Measurements from ENCODE around the gene CCDC158. TPM values are rescaled to one million over a fixed set of nuclear protein-coding genes. Genes with fewer than 3 reads are reported as not detected.

CCDC158 gene
- total and polyA plus RNA-seq, 2 experiments from 2014 or later, result 0.21 to 0.27 TPM

DNA sequence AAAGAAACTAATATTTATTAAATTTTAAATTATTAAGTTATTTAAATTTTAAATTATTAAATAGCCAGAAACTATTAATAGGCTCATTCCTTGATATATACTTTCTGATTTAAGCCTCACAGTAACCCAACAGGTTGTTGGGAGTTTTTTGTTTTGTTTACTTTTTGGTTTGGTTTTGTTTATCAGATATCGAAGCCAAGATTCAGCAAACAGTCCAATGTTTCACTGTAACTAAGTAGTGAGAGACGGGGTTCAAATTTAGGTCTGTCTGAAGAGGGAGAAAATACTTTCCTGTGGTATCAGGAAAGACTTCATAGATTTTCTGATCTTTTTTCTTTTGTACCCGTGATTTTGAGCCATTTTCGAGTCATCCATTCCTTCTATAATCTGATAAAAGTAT lies 54.2 kb downstream of the CCDC158 start:
- no peaks in the 10 kb centered on the region for H3K4me1 Mint-ChIP-seq

More for the DNA sequence above, 54.2 kb downstream of the CCDC158 start:
- Histone ChIP-seq H3K4me3 (no peak overlapping the region), H3K4me1 (ENCODE audit: insufficient read depth) (no peaks in the 10 kb centered on the region), H3K79me2 (replicated peaks; ENCODE audit: insufficient read depth) (no peaks in the 10 kb centered on the region), H3K27me3 (ENCODE audit: insufficient read depth) (no peaks in the 10 kb centered on the region), H2AFZ (no peak overlapping the region), H3K36me3 (ENCODE audit: insufficient read depth) (no peaks in the 10 kb centered on the region), H3K9me2 (ENCODE audit: insufficient read depth) (no peaks in the 10 kb centered on the region), H3K27ac (ENCODE audit: low read depth) (no peak overlapping the region), H4K20me1 (replicated peaks; ENCODE audit: insufficient read depth) (no peaks in the 10 kb centered on the region), H3F3A (replicated peaks; ENCODE audit: low read depth) (no peaks in the 10 kb centered on the region), H3K4me2 (no peak overlapping the region)
- ATAC-seq (no peak), DNase-seq (ENCODE audit: low spot score) (no peak)
- Mint-ChIP-seq H3K27ac (no peak overlapping the region), H3K27me3 (ENCODE audit: insufficient read depth, low read depth, poor library complexity) (no peaks in the 10 kb centered on the region), H3K4me3 (no peak overlapping the region), H3K36me3 (ENCODE audit: low read depth) (no peaks in the 10 kb centered on the region), H3K9me3 (no peaks in the 10 kb centered on the region)
- TF ChIP-seq, protein P1, sequence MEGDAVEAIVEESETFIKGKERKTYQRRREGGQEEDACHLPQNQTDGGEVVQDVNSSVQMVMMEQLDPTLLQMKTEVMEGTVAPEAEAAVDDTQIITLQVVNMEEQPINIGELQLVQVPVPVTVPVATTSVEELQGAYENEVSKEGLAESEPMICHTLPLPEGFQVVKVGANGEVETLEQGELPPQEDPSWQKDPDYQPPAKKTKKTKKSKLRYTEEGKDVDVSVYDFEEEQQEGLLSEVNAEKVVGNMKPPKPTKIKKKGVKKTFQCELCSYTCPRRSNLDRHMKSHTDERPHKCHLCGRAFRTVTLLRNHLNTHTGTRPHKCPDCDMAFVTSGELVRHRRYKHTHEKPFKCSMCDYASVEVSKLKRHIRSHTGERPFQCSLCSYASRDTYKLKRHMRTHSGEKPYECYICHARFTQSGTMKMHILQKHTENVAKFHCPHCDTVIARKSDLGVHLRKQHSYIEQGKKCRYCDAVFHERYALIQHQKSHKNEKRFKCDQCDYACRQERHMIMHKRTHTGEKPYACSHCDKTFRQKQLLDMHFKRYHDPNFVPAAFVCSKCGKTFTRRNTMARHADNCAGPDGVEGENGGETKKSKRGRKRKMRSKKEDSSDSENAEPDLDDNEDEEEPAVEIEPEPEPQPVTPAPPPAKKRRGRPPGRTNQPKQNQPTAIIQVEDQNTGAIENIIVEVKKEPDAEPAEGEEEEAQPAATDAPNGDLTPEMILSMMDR (conservative IDR thresholded peaks at IDR 0.05; ENCODE audit: low read depth in 2 of 2), result no peak
- TF ChIP-seq EZH2phosphoT487 (IDR thresholded peaks at IDR 0.05; ENCODE audit: unreplicated experiment) (no peak), EZH2 (IDR thresholded peaks at IDR 0.05; ENCODE audit: low read depth, unreplicated experiment) (no peak), CREB1 (CRISPR knock-in tag; IDR thresholded peaks at IDR 0.05; ENCODE audit: low read depth) (no peak)
- TF ChIP-seq, protein P2, sequence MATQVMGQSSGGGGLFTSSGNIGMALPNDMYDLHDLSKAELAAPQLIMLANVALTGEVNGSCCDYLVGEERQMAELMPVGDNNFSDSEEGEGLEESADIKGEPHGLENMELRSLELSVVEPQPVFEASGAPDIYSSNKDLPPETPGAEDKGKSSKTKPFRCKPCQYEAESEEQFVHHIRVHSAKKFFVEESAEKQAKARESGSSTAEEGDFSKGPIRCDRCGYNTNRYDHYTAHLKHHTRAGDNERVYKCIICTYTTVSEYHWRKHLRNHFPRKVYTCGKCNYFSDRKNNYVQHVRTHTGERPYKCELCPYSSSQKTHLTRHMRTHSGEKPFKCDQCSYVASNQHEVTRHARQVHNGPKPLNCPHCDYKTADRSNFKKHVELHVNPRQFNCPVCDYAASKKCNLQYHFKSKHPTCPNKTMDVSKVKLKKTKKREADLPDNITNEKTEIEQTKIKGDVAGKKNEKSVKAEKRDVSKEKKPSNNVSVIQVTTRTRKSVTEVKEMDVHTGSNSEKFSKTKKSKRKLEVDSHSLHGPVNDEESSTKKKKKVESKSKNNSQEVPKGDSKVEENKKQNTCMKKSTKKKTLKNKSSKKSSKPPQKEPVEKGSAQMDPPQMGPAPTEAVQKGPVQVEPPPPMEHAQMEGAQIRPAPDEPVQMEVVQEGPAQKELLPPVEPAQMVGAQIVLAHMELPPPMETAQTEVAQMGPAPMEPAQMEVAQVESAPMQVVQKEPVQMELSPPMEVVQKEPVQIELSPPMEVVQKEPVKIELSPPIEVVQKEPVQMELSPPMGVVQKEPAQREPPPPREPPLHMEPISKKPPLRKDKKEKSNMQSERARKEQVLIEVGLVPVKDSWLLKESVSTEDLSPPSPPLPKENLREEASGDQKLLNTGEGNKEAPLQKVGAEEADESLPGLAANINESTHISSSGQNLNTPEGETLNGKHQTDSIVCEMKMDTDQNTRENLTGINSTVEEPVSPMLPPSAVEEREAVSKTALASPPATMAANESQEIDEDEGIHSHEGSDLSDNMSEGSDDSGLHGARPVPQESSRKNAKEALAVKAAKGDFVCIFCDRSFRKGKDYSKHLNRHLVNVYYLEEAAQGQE (IDR thresholded peaks at IDR 0.05; ENCODE audit: unreplicated experiment), result no peak
- TF ChIP-seq, protein P3, sequence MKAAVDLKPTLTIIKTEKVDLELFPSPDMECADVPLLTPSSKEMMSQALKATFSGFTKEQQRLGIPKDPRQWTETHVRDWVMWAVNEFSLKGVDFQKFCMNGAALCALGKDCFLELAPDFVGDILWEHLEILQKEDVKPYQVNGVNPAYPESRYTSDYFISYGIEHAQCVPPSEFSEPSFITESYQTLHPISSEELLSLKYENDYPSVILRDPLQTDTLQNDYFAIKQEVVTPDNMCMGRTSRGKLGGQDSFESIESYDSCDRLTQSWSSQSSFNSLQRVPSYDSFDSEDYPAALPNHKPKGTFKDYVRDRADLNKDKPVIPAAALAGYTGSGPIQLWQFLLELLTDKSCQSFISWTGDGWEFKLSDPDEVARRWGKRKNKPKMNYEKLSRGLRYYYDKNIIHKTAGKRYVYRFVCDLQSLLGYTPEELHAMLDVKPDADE (IDR thresholded peaks at IDR 0.05), result no peak
- TF ChIP-seq, protein P4, sequence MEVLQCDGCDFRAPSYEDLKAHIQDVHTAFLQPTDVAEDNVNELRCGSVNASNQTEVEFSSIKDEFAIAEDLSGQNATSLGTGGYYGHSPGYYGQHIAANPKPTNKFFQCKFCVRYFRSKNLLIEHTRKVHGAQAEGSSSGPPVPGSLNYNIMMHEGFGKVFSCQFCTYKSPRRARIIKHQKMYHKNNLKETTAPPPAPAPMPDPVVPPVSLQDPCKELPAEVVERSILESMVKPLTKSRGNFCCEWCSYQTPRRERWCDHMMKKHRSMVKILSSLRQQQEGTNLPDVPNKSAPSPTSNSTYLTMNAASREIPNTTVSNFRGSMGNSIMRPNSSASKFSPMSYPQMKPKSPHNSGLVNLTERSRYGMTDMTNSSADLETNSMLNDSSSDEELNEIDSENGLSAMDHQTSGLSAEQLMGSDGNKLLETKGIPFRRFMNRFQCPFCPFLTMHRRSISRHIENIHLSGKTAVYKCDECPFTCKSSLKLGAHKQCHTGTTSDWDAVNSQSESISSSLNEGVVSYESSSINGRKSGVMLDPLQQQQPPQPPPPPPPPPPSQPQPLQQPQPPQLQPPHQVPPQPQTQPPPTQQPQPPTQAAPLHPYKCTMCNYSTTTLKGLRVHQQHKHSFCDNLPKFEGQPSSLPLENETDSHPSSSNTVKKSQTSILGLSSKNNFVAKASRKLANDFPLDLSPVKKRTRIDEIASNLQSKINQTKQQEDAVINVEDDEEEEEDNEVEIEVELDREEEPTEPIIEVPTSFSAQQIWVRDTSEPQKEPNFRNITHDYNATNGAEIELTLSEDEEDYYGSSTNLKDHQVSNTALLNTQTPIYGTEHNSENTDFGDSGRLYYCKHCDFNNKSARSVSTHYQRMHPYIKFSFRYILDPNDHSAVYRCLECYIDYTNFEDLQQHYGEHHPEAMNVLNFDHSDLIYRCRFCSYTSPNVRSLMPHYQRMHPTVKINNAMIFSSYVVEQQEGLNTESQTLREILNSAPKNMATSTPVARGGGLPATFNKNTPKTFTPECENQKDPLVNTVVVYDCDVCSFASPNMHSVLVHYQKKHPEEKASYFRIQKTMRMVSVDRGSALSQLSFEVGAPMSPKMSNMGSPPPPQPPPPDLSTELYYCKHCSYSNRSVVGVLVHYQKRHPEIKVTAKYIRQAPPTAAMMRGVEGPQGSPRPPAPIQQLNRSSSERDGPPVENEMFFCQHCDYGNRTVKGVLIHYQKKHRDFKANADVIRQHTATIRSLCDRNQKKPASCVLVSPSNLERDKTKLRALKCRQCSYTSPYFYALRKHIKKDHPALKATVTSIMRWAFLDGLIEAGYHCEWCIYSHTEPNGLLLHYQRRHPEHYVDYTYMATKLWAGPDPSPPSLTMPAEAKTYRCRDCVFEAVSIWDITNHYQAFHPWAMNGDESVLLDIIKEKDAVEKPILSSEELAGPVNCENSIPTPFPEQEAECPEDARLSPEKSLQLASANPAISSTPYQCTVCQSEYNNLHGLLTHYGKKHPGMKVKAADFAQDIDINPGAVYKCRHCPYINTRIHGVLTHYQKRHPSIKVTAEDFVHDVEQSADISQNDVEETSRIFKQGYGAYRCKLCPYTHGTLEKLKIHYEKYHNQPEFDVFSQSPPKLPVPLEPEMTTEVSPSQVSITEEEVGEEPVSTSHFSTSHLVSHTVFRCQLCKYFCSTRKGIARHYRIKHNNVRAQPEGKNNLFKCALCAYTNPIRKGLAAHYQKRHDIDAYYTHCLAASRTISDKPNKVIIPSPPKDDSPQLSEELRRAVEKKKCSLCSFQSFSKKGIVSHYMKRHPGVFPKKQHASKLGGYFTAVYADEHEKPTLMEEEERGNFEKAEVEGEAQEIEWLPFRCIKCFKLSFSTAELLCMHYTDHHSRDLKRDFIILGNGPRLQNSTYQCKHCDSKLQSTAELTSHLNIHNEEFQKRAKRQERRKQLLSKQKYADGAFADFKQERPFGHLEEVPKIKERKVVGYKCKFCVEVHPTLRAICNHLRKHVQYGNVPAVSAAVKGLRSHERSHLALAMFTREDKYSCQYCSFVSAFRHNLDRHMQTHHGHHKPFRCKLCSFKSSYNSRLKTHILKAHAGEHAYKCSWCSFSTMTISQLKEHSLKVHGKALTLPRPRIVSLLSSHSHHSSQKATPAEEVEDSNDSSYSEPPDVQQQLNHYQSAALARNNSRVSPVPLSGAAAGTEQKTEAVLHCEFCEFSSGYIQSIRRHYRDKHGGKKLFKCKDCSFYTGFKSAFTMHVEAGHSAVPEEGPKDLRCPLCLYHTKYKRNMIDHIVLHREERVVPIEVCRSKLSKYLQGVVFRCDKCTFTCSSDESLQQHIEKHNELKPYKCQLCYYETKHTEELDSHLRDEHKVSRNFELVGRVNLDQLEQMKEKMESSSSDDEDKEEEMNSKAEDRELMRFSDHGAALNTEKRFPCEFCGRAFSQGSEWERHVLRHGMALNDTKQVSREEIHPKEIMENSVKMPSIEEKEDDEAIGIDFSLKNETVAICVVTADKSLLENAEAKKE (CRISPR knock-in tag; IDR thresholded peaks at IDR 0.05), result no peak
